ENCODE measurements around the gene NDUFAF3. TPM values are rescaled to one million over a fixed set of nuclear protein-coding genes. Genes with fewer than 3 reads are reported as not detected.

Gene NDUFAF3
- total and polyA plus RNA-seq, 7 experiments from 2014 or later = 63.8 to 205 (median 94.2) TPM

- Histone ChIP-seq H3K4me3 (ENCODE audit: low read length) (no peak overlapping the region), H3K27me3 (ENCODE audit: control insufficient read depth in 2 of 2, insufficient read depth in 2 of 2, low read length in 2 of 2) (no peaks in the 10 kb centered on the region), H3K9me3 (ENCODE audit: control insufficient read depth in 2 of 3, low read length in 3 of 3) (no peaks in the 10 kb centered on the region), H3K4me1 (ENCODE audit: control insufficient read depth in 2 of 2, insufficient read depth in 2 of 2, low read length in 2 of 2) (peaks cover 12 to 16% of the 10 kb centered on the region in 2 donors), H3K27ac (ENCODE audit: low read depth, low read length) (peak overlapping the region; percentile 98), H3K36me3 (ENCODE audit: control insufficient read depth in 2 of 3, insufficient read depth in 3 of 3, low read length in 3 of 3) (peaks cover 17 to 62% (median 27%) of the 10 kb centered on the region in 3 experiments)
- peaks cover 13 to 63% (median 41%) of the 10 kb centered on the region in 7 donors for H3K4me1 Mint-ChIP-seq
- H3K27me3 Mint-ChIP-seq = no peaks in the 10 kb centered on the region
- intact Hi-C loops (cut with micrococcal nuclease) = loop anchor here in 1 of 2 donors (2.0 to 10.0 kb wide), 5 partner anchors 109 to 1327 kb away; partner anchors contain the start of genes ARIH2, C3orf62, CYB561D2 and IP6K2
- H3K36me3 Mint-ChIP-seq = peaks cover 0 to 44% (median 10%) of the 10 kb centered on the region in 5 donors
- no peak for DNase-seq
- no peak for ATAC-seq
- H3K27ac Mint-ChIP-seq = peak overlapping the region in 6 of 9 donors; percentile 92 to 100 (median 98)
- CTCF ChIA-PET = interaction anchor here (1.0 kb wide), 1 partner anchor 15 kb away, joined by 4 read pairs; no protein-coding TSS in a partner anchor
- H3K9me3 Mint-ChIP-seq = peaks cover 0 to 6% (median 0%) of the 10 kb centered on the region in 11 donors
- peak overlapping the region in 8 of 10 donors; percentile 16 to 96 (median 74) for H3K4me3 Mint-ChIP-seq
- POLR2A ChIA-PET = interaction anchor here (2.3 kb wide), 2 partner anchors 9 to 38 kb away, joined by 40 to 52 read pairs; partner anchors contain the start of genes DALRD3 and P4HTM
These were observed 5.7 kb downstream of the NDUFAF3 start for GRCh38 chr3:49027634-49028033.

DNA sequence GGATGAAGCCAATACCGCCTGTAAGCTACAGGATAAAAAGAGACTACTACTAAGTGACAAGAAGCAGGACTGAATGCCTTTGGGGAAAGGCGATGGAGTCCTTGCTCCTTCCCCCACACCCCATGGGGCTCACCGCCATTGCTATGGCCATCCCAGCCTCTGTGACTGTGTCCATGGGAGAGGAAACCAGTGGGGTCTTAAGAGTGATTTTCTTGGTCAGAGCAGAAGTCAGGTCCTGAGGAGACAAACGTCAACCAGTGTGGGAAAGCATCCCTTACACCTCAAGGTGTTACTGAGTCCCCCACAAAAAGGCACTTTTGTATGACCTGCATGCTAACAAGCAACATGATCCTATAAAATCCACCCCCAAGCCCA lies 6.4 kb downstream of the NDUFAF3 start:
- Mint-ChIP-seq H3K4me3 (peak overlapping the region; percentile 86 to 96 (median 94)), H3K9me3 (peaks cover 0 to 6% (median 0%) of the 10 kb centered on the region in 11 donors), H3K36me3 (peaks cover 0 to 46% (median 10%) of the 10 kb centered on the region in 5 donors), H3K27me3 (no peaks in the 10 kb centered on the region), H3K4me1 (peaks cover 7 to 57% (median 37%) of the 10 kb centered on the region in 7 donors), H3K27ac (peak overlapping the region; percentile 92 to 100 (median 98))
- DNase-seq = peak in 1 of 9 donors; percentile 22
- Histone ChIP-seq H3K27ac (ENCODE audit: low read depth, low read length) (peak overlapping the region; percentile 98), H3K4me3 (ENCODE audit: low read length) (peak overlapping the region; percentile 74), H3K36me3 (ENCODE audit: control insufficient read depth in 2 of 3, insufficient read depth in 3 of 3, low read length in 3 of 3) (peaks cover 17 to 69% (median 32%) of the 10 kb centered on the region in 3 experiments), H3K4me1 (ENCODE audit: control insufficient read depth in 2 of 2, insufficient read depth in 2 of 2, low read length in 2 of 2) (peaks cover 10 to 11% of the 10 kb centered on the region in 2 donors), H3K9me3 (ENCODE audit: control insufficient read depth in 2 of 3, low read length in 3 of 3) (no peaks in the 10 kb centered on the region), H3K27me3 (ENCODE audit: control insufficient read depth in 2 of 2, insufficient read depth in 2 of 2, low read length in 2 of 2) (no peaks in the 10 kb centered on the region)
- no peak for ATAC-seq
- intact Hi-C loops (cut with micrococcal nuclease) = loop anchor here in 1 of 2 donors (2.0 to 10.0 kb wide), 5 partner anchors 109 to 1327 kb away; partner anchors contain the start of genes ARIH2, C3orf62, CYB561D2 and IP6K2
- POLR2A ChIA-PET = interaction anchor here (0.6 to 2.3 kb wide), 11 partner anchors 9 to 391 kb away, joined by 3 to 52 read pairs (median 11); partner anchors contain the start of genes ARIH2, DALRD3, P4HTM and QRICH1
- CTCF ChIA-PET = interaction anchor here (1.3 to 1.9 kb wide), 2 partner anchors 8 to 39 kb away, joined by 3 to 13 read pairs; partner anchors contain the start of gene P4HTM

DNA sequence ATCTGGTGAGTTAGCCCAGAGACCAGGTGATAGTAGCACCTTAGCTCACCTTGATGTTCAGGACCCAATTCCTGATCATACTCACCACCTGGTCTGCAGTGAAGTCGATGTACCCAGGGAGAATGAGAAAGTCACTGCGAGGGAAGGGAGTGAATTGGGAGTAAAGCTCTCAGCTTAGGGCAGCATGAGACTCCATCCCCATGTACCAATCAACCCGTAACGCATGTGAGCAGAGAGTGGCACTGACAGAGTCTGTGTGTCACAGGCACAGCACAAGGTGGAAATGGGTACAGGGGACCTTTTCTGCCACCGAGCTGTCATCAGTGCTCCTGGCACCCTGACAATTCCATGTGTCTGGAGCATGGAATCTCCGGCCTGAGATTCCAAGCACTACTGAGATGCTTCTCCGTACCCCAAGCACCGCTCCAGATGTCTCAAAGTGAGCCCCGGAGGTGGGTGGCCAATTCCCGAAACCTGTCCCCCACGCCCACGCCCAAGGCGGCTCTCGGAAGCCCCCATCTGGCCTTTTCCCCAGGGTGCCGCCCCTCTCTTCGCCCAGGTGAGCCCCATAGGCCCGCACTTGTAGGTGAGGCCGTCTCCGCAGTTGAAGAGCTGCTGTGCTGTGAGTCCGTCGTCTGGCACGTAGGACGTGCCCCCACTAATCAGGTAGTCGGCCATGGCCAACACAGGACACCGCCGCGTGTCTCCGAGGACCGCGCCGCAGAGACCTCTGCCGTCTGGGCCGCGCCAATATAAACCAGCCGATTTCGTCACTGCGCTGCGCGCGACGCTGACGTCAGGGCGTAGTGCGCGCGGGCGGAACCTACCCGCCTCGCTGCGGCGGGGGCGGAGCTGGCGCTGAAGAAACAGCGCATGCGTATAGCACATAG lies 7.0 kb downstream of the NDUFAF3 start, which contains the start of gene IMPDH2:
Gene IMPDH2, minus strand, starts transcription at position 726 of the 890 bp plus-strand sequence. Its CDS starts 48 bp downstream, at position 678.
- H3K4me3 Mint-ChIP-seq = peak within 1 kb of the TSS; percentile 86 to 96 (median 94)
- H3K27me3 Mint-ChIP-seq = no peaks in the 10 kb centered on the region
- no peaks in the 10 kb centered on the region for H3K27me3 ChIP-seq (ENCODE audit: control insufficient read depth in 2 of 2, insufficient read depth in 2 of 2, low read length in 2 of 2)
- peaks cover 0 to 6% (median 0%) of the 10 kb centered on the region in 11 donors for H3K9me3 Mint-ChIP-seq
- peaks cover 10 to 11% of the 10 kb centered on the region in 2 donors for H3K4me1 ChIP-seq (ENCODE audit: control insufficient read depth in 2 of 2, insufficient read depth in 2 of 2, low read length in 2 of 2)
- peak within 1 kb of the TSS; percentile 74 for H3K4me3 ChIP-seq (ENCODE audit: low read length)
- H3K36me3 ChIP-seq (ENCODE audit: control insufficient read depth in 2 of 3, insufficient read depth in 3 of 3, low read length in 3 of 3) = peaks cover 17 to 67% (median 32%) of the 10 kb centered on the region in 3 experiments
- intact Hi-C loops (cut with micrococcal nuclease) = loop anchor here (1.0 to 10.0 kb wide), 10 partner anchors 8 to 1326 kb away; partner anchors contain the start of genes ARIH2 (in 1 of the 2), C3orf62 (in 1 of the 2), CYB561D2 (in 1 of the 2) and IP6K2 (in 1 of the 2)
- H3K9me3 ChIP-seq (ENCODE audit: control insufficient read depth in 2 of 3, low read length in 3 of 3) = no peaks in the 10 kb centered on the region
- POLR2A ChIA-PET = interaction anchor here (0.5 to 2.3 kb wide), 22 partner anchors 10 to 390 kb away, joined by 3 to 52 read pairs (median 4); partner anchors contain the start of genes ARIH2, DALRD3, P4HTM and QRICH1
- peaks cover 0 to 46% (median 10%) of the 10 kb centered on the region in 5 donors for H3K36me3 Mint-ChIP-seq
- H3K27ac ChIP-seq (ENCODE audit: low read depth, low read length) = peak within 1 kb of the TSS; percentile 98
- ATAC-seq (peak; percentile 97), DNase-seq (peak; percentile 89 to 95 (median 93))
- CTCF ChIA-PET = interaction anchor here (0.8 to 1.9 kb wide), 5 partner anchors 9 to 415 kb away, joined by 3 to 13 read pairs (median 4); partner anchors contain the start of genes P4HTM and WDR6
- H3K4me1 Mint-ChIP-seq = peaks cover 7 to 52% (median 34%) of the 10 kb centered on the region in 7 donors
- peak within 1 kb of the TSS; percentile 92 to 100 (median 98) for H3K27ac Mint-ChIP-seq

DNA sequence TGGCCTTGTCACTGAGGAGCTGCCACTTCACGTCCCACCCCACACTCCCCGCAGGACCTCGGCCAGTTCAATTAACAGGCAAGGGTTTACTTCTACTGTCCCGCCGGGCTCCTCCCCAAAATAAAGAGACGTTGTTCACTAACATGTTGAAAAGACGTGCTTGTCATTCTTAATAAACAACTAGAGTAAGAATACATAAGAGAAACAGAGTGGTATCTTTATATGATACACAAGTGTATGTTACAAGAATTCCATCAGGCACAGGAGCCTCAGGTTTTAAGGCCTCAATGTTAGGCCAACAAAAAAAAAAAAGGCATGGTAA lies 7.6 kb downstream of the NDUFAF3 start:
- H3K27me3 Mint-ChIP-seq = no peaks in the 10 kb centered on the region
- H3K4me3 ChIP-seq (ENCODE audit: low read length) = peak overlapping the region; percentile 74
- peaks cover 10 to 11% of the 10 kb centered on the region in 2 donors for H3K4me1 ChIP-seq (ENCODE audit: control insufficient read depth in 2 of 2, insufficient read depth in 2 of 2, low read length in 2 of 2)
- H3K27me3 ChIP-seq (ENCODE audit: control insufficient read depth in 2 of 2, insufficient read depth in 2 of 2, low read length in 2 of 2) = no peaks in the 10 kb centered on the region
- DNase-seq (no peak), ATAC-seq (no peak)
- H3K36me3 ChIP-seq (ENCODE audit: control insufficient read depth in 2 of 3, insufficient read depth in 3 of 3, low read length in 3 of 3) = peaks cover 15 to 66% (median 30%) of the 10 kb centered on the region in 3 experiments
- intact Hi-C loops (cut with micrococcal nuclease) = loop anchor here (1.0 to 10.0 kb wide), 10 partner anchors 8 to 1325 kb away; partner anchors contain the start of genes ARIH2 (in 1 of the 2), C3orf62 (in 1 of the 2), CYB561D2 (in 1 of the 2) and IP6K2 (in 1 of the 2)
- POLR2A ChIA-PET = interaction anchor here (0.5 to 2.3 kb wide), 19 partner anchors 11 to 180 kb away, joined by 3 to 52 read pairs (median 3); partner anchors contain the start of genes ARIH2, DALRD3, P4HTM and QRICH1
- peak overlapping the region; percentile 86 to 96 (median 94) for H3K4me3 Mint-ChIP-seq
- CTCF ChIA-PET = interaction anchor here (0.8 to 1.9 kb wide), 4 partner anchors 22 to 414 kb away, joined by 3 to 13 read pairs (median 4); partner anchors contain the start of genes P4HTM and WDR6
- peaks cover 0 to 6% (median 0%) of the 10 kb centered on the region in 11 donors for H3K9me3 Mint-ChIP-seq
- H3K9me3 ChIP-seq (ENCODE audit: control insufficient read depth in 2 of 3, low read length in 3 of 3) = no peaks in the 10 kb centered on the region
- peaks cover 2 to 46% (median 10%) of the 10 kb centered on the region in 5 donors for H3K36me3 Mint-ChIP-seq
- peak overlapping the region; percentile 98 for H3K27ac ChIP-seq (ENCODE audit: low read depth, low read length)
- peaks cover 7 to 47% (median 28%) of the 10 kb centered on the region in 7 donors for H3K4me1 Mint-ChIP-seq
- peak overlapping the region; percentile 92 to 100 (median 98) for H3K27ac Mint-ChIP-seq

DNA sequence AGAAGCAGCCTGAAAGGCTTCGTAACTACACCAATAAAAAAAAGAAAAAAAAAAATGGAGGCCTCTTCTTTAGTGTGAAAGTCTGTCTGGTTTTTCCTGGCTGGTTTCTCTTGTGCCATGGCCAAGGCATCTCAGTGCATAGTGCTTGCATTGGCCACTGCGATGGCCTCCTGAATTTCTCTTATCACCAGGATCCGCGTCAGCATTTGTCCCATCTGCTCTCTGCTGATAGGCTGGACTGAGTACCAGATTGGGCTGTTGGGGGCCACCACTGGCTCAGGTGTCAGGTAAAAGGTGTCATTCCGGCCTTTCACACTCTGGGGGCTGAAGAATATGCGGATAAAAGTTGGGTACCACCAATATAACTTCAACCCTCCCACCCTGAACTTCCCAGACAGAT lies 8.4 kb downstream of the NDUFAF3 start:
- Mint-ChIP-seq H3K4me1 (peaks cover 7 to 40% (median 28%) of the 10 kb centered on the region in 7 donors), H3K27me3 (no peaks in the 10 kb centered on the region), H3K4me3 (peak overlapping the region in 1 of 10 donors; percentile 29), H3K9me3 (peaks cover 0 to 6% (median 0%) of the 10 kb centered on the region in 11 donors), H3K36me3 (peaks cover 4 to 43% (median 14%) of the 10 kb centered on the region in 5 donors), H3K27ac (peak overlapping the region in 8 of 9 donors; percentile 46 to 100 (median 96))
- CTCF ChIA-PET = interaction anchor here (0.6 kb wide), 1 partner anchor 15 kb away, joined by 3 read pairs; no protein-coding TSS in a partner anchor
- ATAC-seq (no peak), DNase-seq (no peak)
- intact Hi-C loops (cut with micrococcal nuclease) = no loop called here
- POLR2A ChIA-PET = interaction anchor here (0.5 to 5.2 kb wide), 2 partner anchors 8 to 23 kb away, joined by 3 to 40 read pairs; partner anchors contain the start of genes NDUFAF3 and WDR6
- Histone ChIP-seq H3K27ac (ENCODE audit: low read depth, low read length) (peak overlapping the region; percentile 98), H3K4me3 (ENCODE audit: low read length) (no peak overlapping the region), H3K9me3 (ENCODE audit: control insufficient read depth in 2 of 3, low read length in 3 of 3) (no peaks in the 10 kb centered on the region), H3K36me3 (ENCODE audit: control insufficient read depth in 2 of 3, insufficient read depth in 3 of 3, low read length in 3 of 3) (peaks cover 7 to 66% (median 26%) of the 10 kb centered on the region in 3 experiments), H3K27me3 (ENCODE audit: control insufficient read depth in 2 of 2, insufficient read depth in 2 of 2, low read length in 2 of 2) (no peaks in the 10 kb centered on the region), H3K4me1 (ENCODE audit: control insufficient read depth in 2 of 2, insufficient read depth in 2 of 2, low read length in 2 of 2) (peaks cover 10 to 11% of the 10 kb centered on the region in 2 donors)
